ENCODE results near the gene CCL23.
A peak's percentile ranks its signal among the peaks of the same experiment; 100 is the strongest.

CCL23 gene

GRCh38 chr17:35969558-35970380 lies 48.0 kb downstream of the CCL23 start:
- peak; percentile 40 to 63 for DNase-seq (ENCODE audit: low read depth in 2 of 2)

GRCh38 chr17:35968520-35969054 lies 49.2 kb downstream of the CCL23 start:
- DNase-seq (ENCODE audit: low read depth in 2 of 2) = no peak

- DNase-seq (ENCODE audit: low read depth in 2 of 2) = no peak
These were observed 52.5 kb downstream of the CCL23 start for GRCh38 chr17:35965272-35965671.

GRCh38 chr17:35963663-35964062 lies 54.1 kb downstream of the CCL23 start:
- no peak for DNase-seq (ENCODE audit: low read depth in 2 of 2)
